Central memory CD8-positive, alpha-beta T cell (primary cell): ENCODE measurements around the gene CCDC197.

ENCODE experiments used
- ATAC-seq: fragments of 150-1000 bp; cut with Tn5 transposase; replicated peaks from 2 replicates; pipeline ENCODE4 v1.10.0; 2022; ENCODE audit warnings: mild to moderate bottlenecking, moderate FRiP score, moderate number of reproducible peaks; ENCODE audit not compliant: poor library complexity, severe bottlenecking; ENCODE audit errors: extremely low read depth
- DNase-seq, 2 donors: peaks; one replicate each; pipeline ENCODE4 v3.0.0; 2021; ENCODE audit warnings: low spot score in 2 of 2
- H3K27ac Mint-ChIP-seq: one replicate; pipeline ENCODE4 v1.8.0; 2022; ENCODE audit warnings: low read depth, mild to moderate bottlenecking, moderate library complexity, mixed read lengths
- H3K27me3 Mint-ChIP-seq: one replicate; pipeline ENCODE4 v1.8.0; 2022; ENCODE audit warnings: mixed read lengths
- H3K36me3 Mint-ChIP-seq: one replicate; pipeline ENCODE4 v1.8.0; 2022; ENCODE audit warnings: mild to moderate bottlenecking, moderate library complexity, mixed read lengths; ENCODE audit not compliant: insufficient read depth
- H3K4me1 Mint-ChIP-seq: one replicate; pipeline ENCODE4 v1.8.0; 2022; ENCODE audit warnings: mixed read lengths
- H3K4me3 Mint-ChIP-seq: one replicate; pipeline ENCODE4 v1.8.0; 2022; ENCODE audit warnings: mild to moderate bottlenecking, moderate library complexity, mixed read lengths
- H3K9me3 Mint-ChIP-seq: one replicate; pipeline ENCODE4 v1.8.0; 2022; ENCODE audit warnings: mixed read lengths

CCDC197 gene

GRCh38 chr14:94028450-94028826 lies 31.3 kb downstream of the CCDC197 start:
- H3K9me3 Mint-ChIP-seq = no peaks in the 10 kb centered on the region
- peaks cover 3% of the 10 kb centered on the region for H3K36me3 Mint-ChIP-seq
- no peak overlapping the region for H3K27ac Mint-ChIP-seq
- peaks cover 13% of the 10 kb centered on the region for H3K27me3 Mint-ChIP-seq
- peak overlapping the region; percentile 26 for H3K4me3 Mint-ChIP-seq
- ATAC-seq = no peak
- H3K4me1 Mint-ChIP-seq = peaks cover 12% of the 10 kb centered on the region
- DNase-seq = no peak

- peaks cover 12% of the 10 kb centered on the region for H3K4me1 Mint-ChIP-seq
These were observed 32.2 kb downstream of the CCDC197 start for GRCh38 chr14:94029265-94029664.

GRCh38 chr14:94029671-94030203 lies 32.6 kb downstream of the CCDC197 start:
- no peak overlapping the region for H3K4me3 Mint-ChIP-seq
- H3K27ac Mint-ChIP-seq = no peak overlapping the region
- peaks cover 12% of the 10 kb centered on the region for H3K4me1 Mint-ChIP-seq
- DNase-seq (no peak), ATAC-seq (no peak)
- peaks cover 3% of the 10 kb centered on the region for H3K36me3 Mint-ChIP-seq
- no peaks in the 10 kb centered on the region for H3K27me3 Mint-ChIP-seq
- no peaks in the 10 kb centered on the region for H3K9me3 Mint-ChIP-seq

More at GRCh38 chr14:94029265-94029664, 32.2 kb downstream of the CCDC197 start:
- Mint-ChIP-seq H3K36me3 (peaks cover 3% of the 10 kb centered on the region), H3K27me3 (peaks cover 4% of the 10 kb centered on the region), H3K27ac (no peak overlapping the region), H3K4me3 (no peak overlapping the region), H3K9me3 (no peaks in the 10 kb centered on the region)
- no peak for ATAC-seq
- no peak for DNase-seq

GRCh38 chr14:94030571-94030970 lies 33.5 kb downstream of the CCDC197 start:
- ATAC-seq (no peak), DNase-seq (no peak)
- no peaks in the 10 kb centered on the region for H3K27me3 Mint-ChIP-seq
- peaks cover 12% of the 10 kb centered on the region for H3K4me1 Mint-ChIP-seq
- peaks cover 3% of the 10 kb centered on the region for H3K36me3 Mint-ChIP-seq
- H3K27ac Mint-ChIP-seq = no peak overlapping the region
- no peaks in the 10 kb centered on the region for H3K9me3 Mint-ChIP-seq
- no peak overlapping the region for H3K4me3 Mint-ChIP-seq

GRCh38 chr14:94031161-94031882 lies 34.2 kb downstream of the CCDC197 start:
- DNase-seq (no peak), ATAC-seq (no peak)
- Mint-ChIP-seq H3K4me3 (no peak overlapping the region), H3K27me3 (no peaks in the 10 kb centered on the region), H3K36me3 (no peaks in the 10 kb centered on the region), H3K9me3 (no peaks in the 10 kb centered on the region), H3K27ac (no peak overlapping the region), H3K4me1 (peaks cover 7% of the 10 kb centered on the region)

- H3K9me3 Mint-ChIP-seq = no peaks in the 10 kb centered on the region
- ATAC-seq (no peak), DNase-seq (no peak)
- no peaks in the 10 kb centered on the region for H3K36me3 Mint-ChIP-seq
- H3K4me1 Mint-ChIP-seq = peaks cover 11% of the 10 kb centered on the region
- H3K27me3 Mint-ChIP-seq = no peaks in the 10 kb centered on the region
- H3K4me3 Mint-ChIP-seq = no peak overlapping the region
- no peak overlapping the region for H3K27ac Mint-ChIP-seq
These were observed 34.8 kb downstream of the CCDC197 start for GRCh38 chr14:94031883-94032279.

GRCh38 chr14:94034886-94035285 lies 37.8 kb downstream of the CCDC197 start:
- DNase-seq (no peak), ATAC-seq (no peak)
- Mint-ChIP-seq H3K4me3 (no peak overlapping the region), H3K36me3 (peaks cover 2% of the 10 kb centered on the region), H3K9me3 (no peaks in the 10 kb centered on the region), H3K27me3 (no peaks in the 10 kb centered on the region), H3K4me1 (peaks cover 5% of the 10 kb centered on the region), H3K27ac (no peak overlapping the region)

GRCh38 chr14:94036313-94037167 lies 39.4 kb downstream of the CCDC197 start:
- H3K27ac Mint-ChIP-seq = no peak overlapping the region
- H3K9me3 Mint-ChIP-seq = no peaks in the 10 kb centered on the region
- ATAC-seq (peak; percentile 98), DNase-seq (peak; percentile 55 to 73)
- peaks cover 5% of the 10 kb centered on the region for H3K4me1 Mint-ChIP-seq
- H3K4me3 Mint-ChIP-seq = no peak overlapping the region
- H3K27me3 Mint-ChIP-seq = no peaks in the 10 kb centered on the region
- H3K36me3 Mint-ChIP-seq = peaks cover 8% of the 10 kb centered on the region

- no peak for ATAC-seq
- peaks cover 5% of the 10 kb centered on the region for H3K4me1 Mint-ChIP-seq
- no peak overlapping the region for H3K27ac Mint-ChIP-seq
- peaks cover 11% of the 10 kb centered on the region for H3K36me3 Mint-ChIP-seq
- H3K27me3 Mint-ChIP-seq = no peaks in the 10 kb centered on the region
- no peaks in the 10 kb centered on the region for H3K9me3 Mint-ChIP-seq
- no peak for DNase-seq
- no peak overlapping the region for H3K4me3 Mint-ChIP-seq
These were observed 40.9 kb downstream of the CCDC197 start for GRCh38 chr14:94037954-94038353.

GRCh38 chr14:94038510-94038909 lies 41.4 kb downstream of the CCDC197 start:
- no peaks in the 10 kb centered on the region for H3K9me3 Mint-ChIP-seq
- peaks cover 5% of the 10 kb centered on the region for H3K4me1 Mint-ChIP-seq
- H3K27me3 Mint-ChIP-seq = no peaks in the 10 kb centered on the region
- H3K27ac Mint-ChIP-seq = no peak overlapping the region
- H3K4me3 Mint-ChIP-seq = no peak overlapping the region
- DNase-seq = no peak
- peaks cover 15% of the 10 kb centered on the region for H3K36me3 Mint-ChIP-seq
- ATAC-seq = no peak

GRCh38 chr14:94038921-94039629 lies 42.0 kb downstream of the CCDC197 start:
- Mint-ChIP-seq H3K9me3 (no peaks in the 10 kb centered on the region), H3K4me1 (peaks cover 5% of the 10 kb centered on the region), H3K36me3 (peaks cover 19% of the 10 kb centered on the region), H3K4me3 (no peak overlapping the region), H3K27me3 (no peaks in the 10 kb centered on the region), H3K27ac (no peak overlapping the region)
- ATAC-seq = no peak
- no peak for DNase-seq

GRCh38 chr14:94040247-94040646 lies 43.1 kb downstream of the CCDC197 start:
- Mint-ChIP-seq H3K27ac (peak overlapping the region; percentile 18), H3K36me3 (peaks cover 29% of the 10 kb centered on the region), H3K9me3 (no peaks in the 10 kb centered on the region), H3K27me3 (no peaks in the 10 kb centered on the region), H3K4me1 (peaks cover 7% of the 10 kb centered on the region), H3K4me3 (no peak overlapping the region)
- no peak for ATAC-seq
- no peak for DNase-seq
